CD4-positive, alpha-beta T cell treated with Interleukin-6 at 100 ng/mL for 8 hours (primary cell): ENCODE data around the gene IPMK.
"Not testable (repeated sequence)": the region's sequence is repeated elsewhere in the genome, so short reads cannot be mapped to it uniquely, and the experiment has no call there.

Experiments
- DNase-seq: peaks from one replicate; pipeline ENCODE4 v3.0.0-alpha.2; 2020; ENCODE audit warnings: mixed read lengths, low spot score

IPMK gene

DNA sequence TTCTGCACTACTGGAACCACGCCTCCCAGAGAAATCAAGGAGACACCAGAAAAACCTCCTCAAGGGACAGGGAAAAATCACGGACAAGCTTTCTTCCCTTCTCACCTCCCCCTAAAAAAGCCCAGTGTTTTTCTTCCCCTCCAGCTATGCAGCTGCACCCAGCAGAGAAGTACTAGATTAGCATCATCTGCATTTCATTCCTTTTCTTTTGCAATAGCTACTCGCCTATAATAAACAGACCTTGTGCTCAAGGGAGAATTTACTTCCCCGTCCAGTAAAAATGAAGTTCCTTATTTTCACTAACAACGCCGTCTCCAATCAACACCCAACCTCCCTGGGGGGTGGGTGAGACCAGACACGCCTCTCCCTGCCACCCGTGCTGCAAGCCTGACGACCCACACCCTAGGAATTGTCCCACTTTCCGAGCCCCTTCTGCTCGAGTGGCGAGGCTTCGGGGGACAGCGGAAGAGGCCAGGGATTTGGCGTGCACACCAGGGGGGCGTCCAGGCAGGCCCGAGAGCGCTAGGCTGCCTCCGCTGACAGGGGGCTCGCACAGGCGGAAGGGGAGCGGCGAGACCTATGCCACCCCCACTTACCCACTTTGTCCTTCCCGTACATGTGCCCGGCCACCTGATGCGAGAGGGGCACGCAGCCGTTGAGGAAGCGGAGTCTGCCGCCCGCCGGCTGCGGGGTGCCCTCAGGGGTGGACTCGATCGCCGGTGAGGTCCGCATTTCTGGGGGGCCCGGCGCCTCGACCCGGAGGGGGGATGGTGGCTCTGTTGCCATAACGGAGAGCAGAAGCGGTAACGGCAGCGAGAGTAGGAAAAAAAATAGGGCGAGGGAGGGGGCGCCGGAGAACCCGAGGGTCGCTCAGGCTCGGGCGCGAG lies 625 bp downstream of the IPMK start:
- peak; percentile 15 for DNase-seq

DNA sequence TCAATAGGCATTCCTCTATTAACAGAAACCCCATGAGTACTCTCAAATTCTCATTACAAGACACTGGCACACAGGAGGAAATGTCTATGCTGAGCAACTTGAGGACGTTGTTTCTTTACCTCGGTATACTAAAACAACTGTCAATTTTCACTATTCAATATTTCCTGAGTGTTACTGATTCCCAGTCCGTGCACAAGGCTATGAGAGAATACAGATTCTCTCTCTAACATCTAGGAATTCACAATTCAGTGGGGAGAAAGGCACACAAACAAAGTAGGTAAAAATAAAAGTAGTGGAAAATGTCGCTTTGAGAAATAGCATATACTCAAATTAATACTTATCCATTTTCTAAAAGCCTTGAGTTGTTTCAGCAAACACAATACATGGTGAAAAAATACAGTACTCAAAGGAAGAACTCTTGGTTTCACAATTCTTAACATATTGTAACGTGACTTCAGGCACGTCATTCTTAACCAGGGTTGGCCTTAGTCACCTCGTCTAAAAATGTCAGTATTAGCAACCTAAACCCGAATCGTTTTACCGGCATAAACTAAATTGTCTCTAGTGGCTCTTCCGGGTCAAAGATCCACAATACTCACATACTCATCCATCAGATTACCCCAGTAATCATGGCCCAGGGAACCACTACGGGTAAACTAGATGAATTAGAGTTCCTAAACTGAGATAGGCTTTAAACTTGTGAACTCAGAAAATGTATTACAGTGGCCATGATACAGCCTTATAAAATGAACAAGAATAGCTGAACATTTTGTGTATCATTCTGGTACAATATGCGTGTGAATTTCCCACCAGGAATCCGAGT lies 1.5 kb downstream of the IPMK start:
- DNase-seq, result peak; percentile 26

DNA sequence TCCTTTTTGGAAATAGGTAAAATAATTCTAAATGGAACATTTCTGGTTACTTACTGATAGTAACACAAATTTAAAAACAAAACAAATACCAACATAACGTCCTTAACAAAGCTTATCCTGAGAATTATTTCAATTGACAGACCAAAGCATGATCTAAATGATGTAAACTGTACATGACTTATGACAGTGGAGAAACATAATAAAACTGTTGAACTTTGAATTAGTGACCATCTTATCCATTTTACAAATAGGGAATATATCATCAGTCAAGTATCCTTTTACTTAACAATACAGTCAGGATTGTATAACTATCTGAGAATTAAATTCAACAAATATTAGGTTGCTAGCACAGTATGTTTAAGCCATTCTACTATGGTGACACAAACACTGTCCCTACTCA lies 2.4 kb downstream of the IPMK start:
- no peak for DNase-seq

DNA sequence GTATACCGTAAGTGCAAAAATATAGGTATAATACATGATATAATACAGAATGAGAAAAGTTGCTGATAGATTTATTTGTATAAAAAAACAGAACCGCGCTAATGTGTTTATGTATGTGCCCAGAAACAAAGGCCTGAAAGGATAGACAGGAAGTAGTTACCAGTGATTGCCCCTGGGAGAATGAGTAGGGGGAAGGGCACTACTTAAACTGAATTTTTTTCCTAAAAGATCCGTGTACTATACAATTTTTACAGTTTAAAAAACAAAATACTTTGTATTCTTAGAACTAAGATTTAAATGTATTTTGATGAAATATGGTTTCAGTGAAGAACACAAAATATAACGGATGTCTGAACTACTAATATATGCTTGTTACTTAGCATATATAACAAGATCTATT lies 2.9 kb downstream of the IPMK start:
- no peak for DNase-seq

DNA sequence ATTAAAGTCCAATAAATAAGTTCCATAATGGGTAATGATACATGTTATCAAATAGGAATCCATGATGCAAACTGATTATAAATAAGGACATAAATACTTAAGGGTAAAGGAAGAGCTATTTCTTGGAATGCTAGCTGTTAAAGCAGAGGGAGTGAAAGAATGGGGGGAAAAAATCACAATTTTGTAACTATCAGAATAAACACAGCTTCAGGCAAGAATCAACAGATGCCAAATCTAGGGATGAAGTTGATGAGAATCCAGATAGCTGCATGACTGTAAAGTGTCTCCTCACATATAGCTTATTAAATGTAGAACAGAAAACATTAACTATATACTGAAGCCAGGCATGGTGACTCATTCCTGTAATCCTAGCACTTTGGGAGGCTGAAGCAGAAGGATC lies 4.9 kb downstream of the IPMK start:
- DNase-seq, result no peak

DNA sequence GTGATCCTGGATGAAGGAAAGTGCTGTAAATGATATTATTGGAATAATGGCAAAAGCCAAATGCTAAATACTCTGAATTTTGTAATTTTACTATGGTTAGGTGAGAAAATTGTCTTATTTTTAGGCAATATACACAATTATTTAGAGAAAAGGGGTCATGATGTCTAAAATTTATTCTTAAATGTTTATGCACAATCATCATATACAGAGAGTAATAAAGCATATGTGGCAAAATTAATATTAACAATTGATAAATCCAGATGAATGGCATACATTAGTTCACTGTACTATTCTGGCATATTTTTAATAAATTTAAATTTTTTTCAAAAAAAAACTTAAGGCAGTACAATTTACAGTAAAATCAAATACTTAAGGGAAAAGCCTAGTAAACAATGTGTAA lies 7.4 kb downstream of the IPMK start:
- DNase-seq, result no peak

DNA sequence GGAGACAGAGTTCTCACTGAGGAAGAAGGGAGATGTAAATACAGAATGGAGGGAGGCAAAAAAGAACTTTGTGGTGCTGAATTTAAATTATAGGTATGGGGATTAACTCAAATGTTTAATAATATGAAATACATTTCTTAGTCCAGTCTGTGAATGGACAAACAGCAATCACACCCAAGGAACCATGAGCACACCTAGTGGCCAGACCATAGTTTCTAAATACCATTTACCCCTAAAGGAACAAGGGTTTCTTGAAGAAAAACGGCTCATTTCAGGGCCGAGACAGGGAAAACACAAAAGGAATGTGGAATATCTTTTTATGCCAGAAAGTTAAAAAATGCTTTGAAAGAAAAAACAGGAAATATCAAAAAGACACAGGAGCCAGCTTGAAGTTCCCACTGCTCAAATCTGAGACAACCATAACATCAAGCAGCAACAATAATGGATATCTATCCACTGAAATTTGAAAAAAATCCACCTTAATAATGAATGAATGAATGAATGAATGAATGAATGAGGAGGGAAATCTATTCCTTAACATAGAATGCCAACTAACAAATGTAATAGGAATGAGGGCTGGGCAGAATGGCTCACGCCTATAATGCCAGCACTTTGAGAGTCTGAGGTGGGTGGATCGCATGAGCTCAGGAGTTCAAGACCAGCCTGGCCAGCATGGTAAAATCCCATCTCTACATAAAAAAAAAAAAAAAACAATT lies 8.6 kb downstream of the IPMK start:
- no peak for DNase-seq

DNA sequence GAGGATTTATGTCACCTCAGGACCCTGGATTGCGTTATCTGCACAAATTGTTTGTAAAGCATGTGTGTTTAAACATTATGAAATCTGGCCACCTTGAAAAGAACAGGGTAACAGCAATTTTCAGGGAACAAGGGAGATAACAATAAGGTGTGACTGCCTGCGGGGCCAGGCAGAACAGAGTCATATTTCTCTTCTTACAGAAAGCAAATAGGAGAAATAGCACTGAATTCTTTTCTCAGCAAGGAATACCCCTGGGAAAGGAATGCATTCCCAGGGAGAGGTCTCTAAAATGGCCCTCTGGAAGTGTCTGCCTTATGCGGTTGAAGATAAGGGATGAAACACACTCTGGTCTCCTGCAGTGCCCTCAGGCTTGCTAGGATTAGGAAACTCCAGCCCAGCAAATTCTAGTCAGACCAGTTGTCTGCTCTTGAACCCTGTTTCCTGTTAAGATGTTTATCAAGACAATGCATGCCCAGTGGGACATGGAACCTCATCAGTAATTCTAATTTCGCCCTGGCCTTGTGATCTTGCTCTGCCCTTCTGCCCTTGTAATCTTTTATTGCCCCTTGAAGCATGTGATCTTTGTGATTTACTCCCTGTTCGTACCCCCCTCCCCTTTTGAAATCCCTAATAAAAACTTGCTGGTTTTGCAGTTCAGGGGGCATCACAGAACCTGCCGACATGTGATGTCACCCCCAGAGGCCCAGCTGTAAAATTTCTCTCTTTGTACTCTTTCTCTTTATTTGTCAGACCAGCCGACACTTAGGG lies 11.5 kb downstream of the IPMK start:
- DNase-seq, result not testable (repeated sequence)

DNA sequence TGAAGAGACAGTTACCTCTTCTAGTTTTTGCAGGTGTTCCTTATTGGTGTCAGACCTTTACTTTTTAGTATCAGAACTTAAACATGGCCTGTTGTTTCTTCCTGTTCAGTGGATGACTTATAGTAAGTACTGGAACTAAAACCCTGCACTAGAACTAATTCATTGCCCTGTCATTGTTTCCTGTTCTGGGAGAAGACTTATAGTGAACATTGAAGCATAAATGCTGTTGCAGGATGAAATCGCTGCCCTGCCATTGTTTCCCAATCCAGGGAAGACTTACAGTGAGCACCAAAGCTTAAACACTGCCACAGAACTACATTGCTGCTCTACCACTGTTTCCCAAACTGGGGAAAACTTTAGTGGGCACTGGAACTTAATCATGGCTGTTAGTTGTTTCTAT lies 13.1 kb downstream of the IPMK start:
- DNase-seq, result no peak

DNA sequence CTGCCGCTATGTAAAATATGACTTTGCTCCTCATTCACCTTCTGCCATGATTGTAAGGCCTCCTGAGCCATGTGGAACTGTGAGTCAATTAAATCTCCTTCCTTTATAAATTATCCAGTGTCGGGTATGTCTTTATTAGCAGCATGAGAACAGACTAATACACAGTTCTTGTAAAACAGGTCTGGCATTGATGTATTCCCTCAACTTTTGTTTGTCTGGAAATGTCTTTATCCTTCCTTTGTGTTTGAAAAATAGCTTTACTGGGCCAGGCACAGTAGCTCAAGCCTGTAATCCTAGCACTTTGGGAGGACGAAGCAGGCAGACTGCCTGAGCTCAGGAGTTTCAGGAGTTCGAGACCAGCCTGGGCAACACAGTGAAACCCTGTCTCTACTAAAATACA lies 14.5 kb downstream of the IPMK start:
- DNase-seq, result no peak

DNA sequence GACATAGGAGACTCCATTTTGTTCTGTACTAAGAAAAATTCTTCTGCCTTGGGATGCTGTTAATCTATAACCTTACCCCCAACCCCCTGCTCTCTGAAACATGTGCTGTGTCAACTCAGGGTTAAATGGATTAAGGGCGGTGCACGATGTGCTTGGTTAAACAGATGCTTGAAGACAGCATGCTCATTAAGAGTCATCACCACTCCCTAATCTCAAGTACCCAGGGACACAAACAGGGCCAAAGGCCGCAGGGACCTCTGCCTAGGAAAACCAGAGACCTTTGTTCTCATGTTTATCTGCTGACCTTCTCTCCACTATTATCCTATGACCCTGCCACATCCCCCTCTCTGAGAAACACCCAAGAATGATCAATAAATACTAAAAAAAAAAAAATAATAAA lies 23.0 kb downstream of the IPMK start:
- not testable (repeated sequence) for DNase-seq

DNA sequence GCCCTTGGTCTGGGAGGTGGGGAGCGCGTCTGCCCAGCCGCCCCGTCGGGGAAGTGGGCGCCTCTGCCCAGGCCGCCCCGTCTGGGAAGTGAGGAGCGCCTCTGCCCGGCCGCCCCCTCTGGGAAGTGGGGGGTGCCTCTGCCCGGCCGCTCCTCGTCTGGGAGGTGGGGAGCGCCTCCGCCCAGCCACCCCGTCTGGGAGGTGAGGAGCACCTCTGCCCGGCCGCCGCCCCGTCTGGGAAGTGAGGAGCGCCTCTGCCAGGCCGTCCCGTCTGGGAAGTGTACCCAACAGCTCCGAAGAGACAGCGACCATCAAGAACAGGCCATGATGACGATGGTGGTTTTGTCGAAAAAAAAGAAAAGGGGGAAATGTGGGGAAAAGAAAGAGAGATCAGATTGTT lies 23.5 kb downstream of the IPMK start:
- not testable (repeated sequence) for DNase-seq

DNA sequence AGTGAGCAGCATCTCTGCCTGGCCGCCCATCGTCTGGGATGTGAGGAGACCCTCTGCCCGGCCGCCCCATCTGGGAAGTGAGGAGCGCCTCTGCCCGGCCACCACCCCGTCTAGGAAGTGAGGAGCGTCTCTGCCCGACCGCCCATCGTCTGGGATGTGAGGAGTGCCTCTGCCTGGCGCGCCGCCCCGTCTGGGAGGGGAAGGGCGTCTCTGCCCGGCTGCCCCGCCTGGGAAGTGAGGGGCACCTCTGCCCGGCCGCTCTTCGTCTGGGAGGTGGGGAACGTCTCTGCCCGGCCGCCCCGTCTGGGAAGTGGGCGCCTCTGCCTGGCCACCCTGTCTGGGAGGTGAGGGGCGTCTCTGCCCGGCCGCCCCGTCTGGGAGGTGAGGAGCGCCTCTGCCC lies 23.9 kb downstream of the IPMK start:
- not testable (repeated sequence) for DNase-seq

DNA sequence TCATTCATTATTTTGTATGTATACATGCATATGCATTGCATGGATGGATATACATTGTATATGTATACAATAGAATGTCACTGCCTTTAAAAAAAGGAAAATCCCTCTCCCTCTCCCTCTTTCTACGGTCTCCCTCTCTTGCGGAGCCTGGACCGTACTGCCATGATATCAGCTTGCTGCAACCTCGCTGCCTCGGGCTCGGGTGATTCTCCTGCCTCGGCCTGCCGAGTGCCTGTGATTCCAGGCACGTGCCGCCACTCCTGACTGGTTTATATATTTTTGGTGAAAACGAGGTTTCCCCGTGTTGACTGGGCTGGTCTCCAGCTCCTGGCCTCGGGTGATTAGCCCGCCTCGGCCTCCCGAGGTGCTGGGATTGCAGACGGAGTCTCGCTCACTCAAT lies 24.4 kb downstream of the IPMK start:
- no peak for DNase-seq

DNA sequence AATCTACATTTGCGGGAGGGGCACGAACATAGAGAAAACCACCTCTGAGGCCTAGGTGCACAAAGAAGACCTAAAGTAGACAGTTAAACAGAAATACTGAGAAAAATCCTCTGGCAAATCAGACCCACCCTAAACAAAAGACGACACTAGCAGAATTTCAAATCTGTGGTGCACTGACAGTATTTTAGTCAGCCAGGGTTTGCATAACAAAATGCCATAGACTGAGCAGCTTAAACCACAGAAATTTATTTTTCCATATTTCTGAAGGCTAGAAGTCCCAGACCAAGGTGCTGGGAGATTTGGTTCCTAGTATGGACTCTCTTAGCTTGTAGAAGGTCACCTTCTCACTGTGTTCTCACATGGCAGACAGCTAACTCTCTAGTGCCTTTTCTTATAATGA lies 26.3 kb downstream of the IPMK start:
- DNase-seq, result no peak

DNA sequence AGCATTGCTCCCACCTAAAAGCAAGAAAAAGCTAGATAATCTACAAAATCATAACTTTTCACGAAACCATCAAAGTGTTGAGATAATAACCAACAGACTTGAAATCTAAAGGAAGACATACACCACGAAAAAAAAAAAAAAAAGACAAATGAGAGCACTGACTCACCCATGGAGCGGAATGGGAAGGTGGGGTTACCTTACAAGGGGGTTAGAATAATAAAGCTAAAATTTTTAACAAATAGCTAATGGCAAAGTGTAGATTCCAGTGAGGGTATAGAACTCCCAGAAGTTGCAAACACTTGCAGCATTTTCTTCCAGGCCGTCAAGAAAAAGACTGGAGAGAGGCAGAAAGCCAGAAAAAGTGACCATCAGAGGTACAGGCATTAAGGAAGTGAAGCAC lies 27.2 kb downstream of the IPMK start:
- no peak for DNase-seq

DNA sequence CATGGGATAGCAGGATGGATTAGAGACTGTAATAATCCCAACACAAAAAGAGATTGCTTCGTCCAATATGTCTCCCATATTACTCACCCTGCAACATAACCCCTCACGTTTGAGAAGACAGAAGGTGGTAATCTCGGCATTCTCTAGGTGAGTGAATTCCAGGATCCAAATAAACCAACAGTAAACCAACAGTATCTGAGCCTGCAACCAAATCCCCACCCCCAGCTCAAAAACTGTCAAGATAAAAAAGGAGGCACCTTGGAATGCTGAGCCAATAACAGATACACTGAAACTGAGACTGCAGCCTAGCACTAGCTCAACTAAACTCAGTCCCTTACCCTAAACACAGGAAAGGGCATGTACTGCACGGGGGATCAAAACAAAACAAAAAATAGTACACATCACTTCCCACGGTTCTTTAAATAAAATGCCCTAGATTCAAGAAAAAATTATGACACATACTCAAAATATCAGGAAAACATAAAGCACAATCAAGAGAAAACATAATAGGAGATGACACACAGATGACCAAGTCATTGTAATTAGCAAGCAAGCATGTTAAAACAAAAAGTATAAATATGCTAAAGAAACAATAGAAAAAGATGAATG lies 28.0 kb downstream of the IPMK start:
- no peak for DNase-seq

DNA sequence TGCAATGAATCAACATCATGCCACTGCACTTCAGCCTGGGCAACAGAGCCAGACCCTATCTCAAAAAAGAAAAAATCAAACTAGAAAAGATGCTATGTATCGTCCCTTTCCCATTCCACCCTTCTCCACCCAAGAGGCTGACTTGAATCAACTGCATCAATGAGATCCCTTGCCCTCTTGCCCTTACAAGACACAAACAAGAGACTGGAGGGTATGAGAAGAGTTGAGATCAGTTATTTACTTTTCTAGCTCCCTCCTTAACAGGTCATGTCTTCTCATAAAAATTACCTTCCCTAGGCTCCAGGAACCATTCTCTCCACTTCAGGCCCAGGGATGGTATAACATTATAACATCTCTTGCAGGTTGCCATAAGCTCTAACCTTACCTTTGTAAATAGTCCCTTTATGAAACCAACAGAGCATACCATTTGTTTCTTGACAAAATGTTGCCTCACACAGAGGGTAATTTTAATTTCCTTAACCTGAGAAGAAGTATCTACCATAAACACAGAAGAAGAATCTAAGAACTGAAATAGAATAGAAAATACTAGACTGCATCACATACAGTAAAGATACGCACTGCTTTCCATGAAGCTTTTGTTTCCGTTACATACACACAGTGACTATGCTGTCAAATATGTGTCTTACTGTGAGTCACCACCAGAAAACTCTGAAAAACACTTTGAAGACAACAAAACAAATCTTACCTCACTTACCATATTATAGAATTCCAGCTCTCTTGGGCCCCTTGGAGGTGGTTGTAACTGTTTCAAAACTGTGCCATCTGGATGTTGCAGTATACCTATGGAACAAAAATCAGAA lies 30.5 kb downstream of the IPMK start:
- DNase-seq, result no peak

DNA sequence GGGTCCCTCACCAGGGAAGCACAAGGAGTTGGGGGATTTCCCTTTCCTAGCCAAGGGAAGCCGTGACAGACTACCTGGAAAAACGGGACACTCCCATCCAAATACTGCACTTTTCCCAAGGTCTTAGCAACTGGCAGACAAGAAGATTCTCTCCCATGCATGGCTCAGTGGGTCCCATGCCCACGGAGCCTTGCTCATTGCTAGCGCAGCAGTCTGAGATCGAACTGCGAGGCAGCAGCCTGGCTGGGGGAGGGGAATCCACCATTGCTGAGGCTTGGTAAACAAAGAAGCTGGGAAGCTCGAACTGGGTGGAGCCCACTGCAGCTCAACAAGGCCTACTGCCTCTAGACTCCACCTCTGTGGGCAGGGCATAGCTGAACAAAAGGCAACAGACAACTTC lies 37.8 kb downstream of the IPMK start:
- not testable (repeated sequence) for DNase-seq

DNA sequence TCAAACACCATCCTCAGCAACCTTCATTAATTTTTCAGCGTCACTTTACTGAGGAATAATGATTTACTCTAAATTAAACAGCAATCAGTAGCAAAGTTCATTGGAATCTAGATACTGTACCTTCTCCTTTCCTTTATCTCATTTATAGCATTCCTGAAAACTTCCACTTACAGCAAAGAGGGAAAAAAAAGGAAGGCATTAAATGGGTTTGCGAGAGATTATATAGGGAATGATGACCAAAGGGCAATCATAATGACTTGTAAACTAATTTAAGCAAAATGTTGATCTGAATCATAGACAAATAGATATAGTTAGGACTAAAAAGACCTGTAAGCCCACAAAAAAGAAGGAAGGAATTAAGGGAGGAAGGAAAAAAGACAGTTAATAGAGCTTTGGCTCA lies 42.0 kb downstream of the IPMK start:
- DNase-seq, result no peak
